Thoracic aorta (tissue), 2 donors: Measurements from ENCODE around the gene CHST11. TPM values are rescaled to one million over a fixed set of nuclear protein-coding genes. Genes with fewer than 3 reads are reported as not detected.

Source experiments
- ATAC-seq: fragments of 150-250 bp; one replicate; pipeline ENCODE4 v1.8.0; 2017; ENCODE audit warnings: low read depth; ENCODE audit not compliant: insufficient number of reproducible peaks, low FRiP score
- DNase-seq: peaks from one replicate; pipeline ENCODE4 v3.0.0-alpha.2; 2020; ENCODE audit warnings: low spot score
- H3K27ac ChIP-seq, 2 donors: fragments of 200-600 bp; sonication (generic); 1 replicate in 1 of 2; 2 replicates in 1 of 2; pipeline ENCODE4 v1.5.1; 2016; ENCODE audit warnings: mild to moderate bottlenecking in 2 of 2, moderate library complexity in 2 of 2
- H3K27me3 ChIP-seq: fragments of 200-600 bp; sonication (generic); replicated peaks from 2 replicates; pipeline ENCODE4 v1.6.0; 2016; ENCODE audit warnings: mild to moderate bottlenecking; ENCODE audit not compliant: insufficient read depth
- H3K36me3 ChIP-seq: fragments of 200-600 bp; sonication (generic); one replicate; pipeline ENCODE4 v1.5.1; 2016
- H3K4me1 ChIP-seq, 2 donors: fragments of 200-600 bp; sonication (generic); 1 replicate in 1 of 2; 2 replicates in 1 of 2; pipeline versions ENCODE4 v1.5.1 to v1.6.0; 2016; ENCODE audit warnings: low read depth in 2 of 2, mild to moderate bottlenecking in 1 of 2; ENCODE audit not compliant: control insufficient read depth in 1 of 2
- H3K4me3 ChIP-seq: fragments of 200-600 bp; sonication (generic); 2 replicates; pipeline ENCODE4 v1.5.1; 2016; ENCODE audit warnings: mild to moderate bottlenecking
- H3K9me3 ChIP-seq: fragments of 200-600 bp; sonication (generic); 2 replicates; pipeline ENCODE4 v1.5.1; 2016
- total RNA-seq, 2 donors: library from RNA; depleted of rRNA; stranded (reverse); fragments of >200 nt; gene quantifications; one replicate each; pipeline versions ENCODE4 v1.1.0 to v1.2.3, GENCODE V29; 2016
- TF ChIP-seq, protein P1 (sequence below): fragments of 200-600 bp; sonication (generic); IDR thresholded peaks from one replicate; pipeline ENCODE4 v1.5.1; 2019; ENCODE audit warnings: antibody characterized with exemption

Gene CHST11
- total RNA-seq, 2 donors from 2014 or later: 41.9 to 79.3 TPM

- H3K9me3 ChIP-seq: no peaks in the 10 kb centered on the region
Measured at GRCh38 chr12:104637604-104638003, 180.9 kb downstream of the CHST11 start.

DNA sequence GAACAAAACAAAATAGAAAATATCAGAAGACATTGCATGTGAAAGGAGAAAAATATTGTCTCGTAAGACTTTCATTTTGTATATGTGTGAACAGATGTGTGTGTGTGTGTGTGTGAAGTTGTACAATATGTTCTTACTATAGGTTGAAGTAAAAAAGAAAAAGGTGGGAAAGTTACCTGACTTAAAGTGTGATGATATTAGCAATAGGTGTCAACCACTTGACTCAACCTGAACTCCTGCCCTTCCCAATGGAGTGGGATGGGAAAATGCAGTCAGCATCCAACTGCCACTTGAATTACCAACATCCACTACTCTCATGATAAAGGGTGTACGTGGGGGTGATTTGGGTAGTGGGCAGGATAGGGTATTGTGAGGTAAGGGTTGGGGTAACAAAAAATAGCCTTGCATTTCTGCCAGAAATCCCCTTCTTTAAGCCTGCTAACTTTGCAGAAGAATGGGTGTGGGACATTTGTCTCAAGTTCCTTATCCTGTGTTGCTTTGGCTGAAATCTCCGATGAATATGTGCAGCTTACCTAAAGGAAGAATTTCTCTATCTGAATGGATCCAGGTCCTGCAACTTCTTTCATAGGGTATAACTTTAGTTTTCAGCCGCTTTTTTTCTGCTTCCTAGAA is 181.6 kb downstream of the CHST11 start:
- Histone ChIP-seq H3K27ac (no peak overlapping the region), H3K9me3 (no peaks in the 10 kb centered on the region), H3K4me3 (no peak overlapping the region), H3K4me1 (peaks cover 5 to 16% of the 10 kb centered on the region in 2 donors), H3K36me3 (no peaks in the 10 kb centered on the region), H3K27me3 (no peaks in the 10 kb centered on the region)
- DNase-seq: no peak
- TF ChIP-seq, protein P1, sequence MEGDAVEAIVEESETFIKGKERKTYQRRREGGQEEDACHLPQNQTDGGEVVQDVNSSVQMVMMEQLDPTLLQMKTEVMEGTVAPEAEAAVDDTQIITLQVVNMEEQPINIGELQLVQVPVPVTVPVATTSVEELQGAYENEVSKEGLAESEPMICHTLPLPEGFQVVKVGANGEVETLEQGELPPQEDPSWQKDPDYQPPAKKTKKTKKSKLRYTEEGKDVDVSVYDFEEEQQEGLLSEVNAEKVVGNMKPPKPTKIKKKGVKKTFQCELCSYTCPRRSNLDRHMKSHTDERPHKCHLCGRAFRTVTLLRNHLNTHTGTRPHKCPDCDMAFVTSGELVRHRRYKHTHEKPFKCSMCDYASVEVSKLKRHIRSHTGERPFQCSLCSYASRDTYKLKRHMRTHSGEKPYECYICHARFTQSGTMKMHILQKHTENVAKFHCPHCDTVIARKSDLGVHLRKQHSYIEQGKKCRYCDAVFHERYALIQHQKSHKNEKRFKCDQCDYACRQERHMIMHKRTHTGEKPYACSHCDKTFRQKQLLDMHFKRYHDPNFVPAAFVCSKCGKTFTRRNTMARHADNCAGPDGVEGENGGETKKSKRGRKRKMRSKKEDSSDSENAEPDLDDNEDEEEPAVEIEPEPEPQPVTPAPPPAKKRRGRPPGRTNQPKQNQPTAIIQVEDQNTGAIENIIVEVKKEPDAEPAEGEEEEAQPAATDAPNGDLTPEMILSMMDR: no peak
- no peak for ATAC-seq

More at GRCh38 chr12:104637604-104638003, 180.9 kb downstream of the CHST11 start:
- Histone ChIP-seq H3K4me1 (peaks cover 10 to 19% of the 10 kb centered on the region in 2 donors), H3K4me3 (no peak overlapping the region), H3K36me3 (no peaks in the 10 kb centered on the region), H3K27ac (no peak overlapping the region), H3K27me3 (no peaks in the 10 kb centered on the region)
- ATAC-seq: no peak
- TF ChIP-seq, protein P1: no peak
- no peak for DNase-seq

- H3K4me3 ChIP-seq: no peak overlapping the region
- peaks cover 5 to 21% of the 10 kb centered on the region in 2 donors for H3K4me1 ChIP-seq
- H3K27ac ChIP-seq: no peak overlapping the region
- H3K36me3 ChIP-seq: no peaks in the 10 kb centered on the region
- DNase-seq: no peak
- TF ChIP-seq, protein P1: no peak
- H3K9me3 ChIP-seq: no peaks in the 10 kb centered on the region
- ATAC-seq: no peak
- H3K27me3 ChIP-seq: no peaks in the 10 kb centered on the region
Measured at GRCh38 chr12:104638851-104639240, 182.1 kb downstream of the CHST11 start.

DNA sequence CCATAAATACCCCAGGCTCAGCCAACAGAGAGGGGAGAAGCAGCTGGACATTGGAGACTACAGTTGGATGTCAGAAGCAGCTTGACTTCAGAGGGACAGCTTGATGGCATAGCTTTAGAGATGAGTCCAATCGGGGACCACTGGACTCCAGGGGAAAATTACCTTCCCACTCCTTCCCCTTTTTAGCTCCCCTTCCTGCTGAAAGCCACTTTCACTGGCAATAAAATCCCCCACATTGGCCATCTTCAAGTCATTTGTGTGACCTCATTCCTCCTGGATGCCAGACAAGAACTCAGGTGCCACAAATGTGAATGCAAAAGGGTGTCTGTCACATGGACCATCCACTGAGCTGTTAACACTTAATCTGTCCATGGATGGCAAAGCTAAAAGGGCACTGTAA is 184.2 kb downstream of the CHST11 start:
- Histone ChIP-seq H3K4me1 (peaks cover 12 to 34% of the 10 kb centered on the region in 2 donors), H3K9me3 (no peaks in the 10 kb centered on the region), H3K27me3 (no peaks in the 10 kb centered on the region), H3K4me3 (no peak overlapping the region), H3K27ac (no peak overlapping the region), H3K36me3 (no peaks in the 10 kb centered on the region)
- DNase-seq (no peak), ATAC-seq (no peak)
- TF ChIP-seq, protein P1: no peak

GRCh38 chr12:104641862-104642261 is 185.1 kb downstream of the CHST11 start:
- no peaks in the 10 kb centered on the region for H3K36me3 ChIP-seq
- H3K4me1 ChIP-seq: peaks cover 12 to 35% of the 10 kb centered on the region in 2 donors
- TF ChIP-seq, protein P1: no peak
- H3K27ac ChIP-seq: no peak overlapping the region
- no peaks in the 10 kb centered on the region for H3K27me3 ChIP-seq
- no peak for ATAC-seq
- H3K4me3 ChIP-seq: no peak overlapping the region
- no peaks in the 10 kb centered on the region for H3K9me3 ChIP-seq
- no peak for DNase-seq
